GM18520 (cell line): ENCODE data around the gene ULK4.
"Not testable (repeated sequence)": the region's sequence is repeated elsewhere in the genome, so short reads cannot be mapped to it uniquely, and the experiment has no call there.

Experiments used
- ATAC-seq: cut with Tn5 transposase; IDR thresholded peaks from one replicate; pipeline ENCODE4 v1.9.1; 2021; ENCODE audit not compliant: unreplicated experiment

The ULK4 gene

DNA sequence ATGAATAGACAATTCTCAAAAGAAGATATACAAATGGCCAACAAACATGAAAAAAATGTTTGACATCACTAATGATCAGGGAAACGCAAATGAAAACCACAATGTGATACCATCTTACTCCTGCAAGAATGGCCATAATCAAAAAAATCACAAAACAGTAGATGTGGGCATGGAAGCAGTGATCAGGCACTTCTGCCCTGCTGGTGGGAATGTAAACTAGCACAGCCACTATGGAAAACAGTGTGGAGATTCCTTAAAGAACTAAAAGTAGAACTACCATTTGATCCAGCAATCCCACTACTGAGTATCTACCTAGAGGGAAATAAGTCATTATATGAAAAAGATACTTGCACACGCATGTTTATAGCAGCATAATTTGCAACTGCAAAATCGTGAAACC is 677.0 kb downstream of the ULK4 start:
- not testable (repeated sequence) for ATAC-seq

DNA sequence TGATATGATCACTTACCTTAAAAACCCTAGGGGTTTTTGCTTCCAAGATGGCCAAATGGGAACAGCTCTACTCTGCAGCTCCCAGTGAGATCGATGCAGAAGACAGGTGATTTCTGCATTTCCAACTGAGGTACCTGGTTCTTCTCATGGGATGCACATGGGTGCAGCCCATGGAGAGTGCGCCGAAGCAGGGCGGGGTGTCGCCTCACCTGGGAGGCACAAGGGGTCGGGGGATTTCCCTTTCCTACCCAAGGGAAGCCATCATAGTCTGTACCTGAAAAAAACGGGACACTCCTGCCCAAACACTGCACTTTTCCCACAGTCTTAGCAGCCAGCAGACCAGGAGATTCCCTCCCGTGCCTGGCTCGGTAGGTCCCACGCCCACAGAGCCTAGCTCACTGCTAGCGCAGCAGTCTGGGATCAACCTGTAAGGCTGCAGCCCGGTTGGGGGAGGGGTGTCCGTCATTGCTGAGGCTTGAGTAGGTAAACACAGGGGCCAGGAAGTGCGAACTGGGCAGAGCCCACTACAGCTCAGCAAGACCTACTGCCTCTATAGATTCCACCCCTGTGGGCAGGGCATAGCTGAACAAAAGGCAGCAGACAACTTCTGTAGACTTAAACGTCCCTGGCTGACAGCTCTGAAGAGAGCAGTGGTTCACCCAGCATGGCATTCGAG is 684.0 kb downstream of the ULK4 start:
- ATAC-seq: no peak

DNA sequence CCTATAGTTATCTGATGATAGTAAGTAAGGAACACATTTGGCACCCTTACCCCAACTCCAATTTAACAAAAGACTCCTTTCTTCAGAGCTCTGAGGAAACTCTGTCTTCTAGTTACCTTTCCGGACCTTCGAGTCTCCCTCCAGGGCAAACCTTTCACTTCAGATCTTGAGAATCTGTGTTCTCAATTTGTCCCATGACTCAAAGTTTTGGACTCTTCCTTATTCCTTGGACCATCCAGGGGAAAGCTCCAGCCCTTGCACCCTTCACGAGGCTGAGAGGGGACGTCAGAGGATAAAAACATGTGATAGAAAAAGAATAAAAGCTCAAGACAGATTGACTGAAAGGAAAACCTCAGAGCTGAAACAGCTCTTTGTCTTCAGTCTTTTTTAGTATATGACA is 685.7 kb downstream of the ULK4 start:
- no peak for ATAC-seq

DNA sequence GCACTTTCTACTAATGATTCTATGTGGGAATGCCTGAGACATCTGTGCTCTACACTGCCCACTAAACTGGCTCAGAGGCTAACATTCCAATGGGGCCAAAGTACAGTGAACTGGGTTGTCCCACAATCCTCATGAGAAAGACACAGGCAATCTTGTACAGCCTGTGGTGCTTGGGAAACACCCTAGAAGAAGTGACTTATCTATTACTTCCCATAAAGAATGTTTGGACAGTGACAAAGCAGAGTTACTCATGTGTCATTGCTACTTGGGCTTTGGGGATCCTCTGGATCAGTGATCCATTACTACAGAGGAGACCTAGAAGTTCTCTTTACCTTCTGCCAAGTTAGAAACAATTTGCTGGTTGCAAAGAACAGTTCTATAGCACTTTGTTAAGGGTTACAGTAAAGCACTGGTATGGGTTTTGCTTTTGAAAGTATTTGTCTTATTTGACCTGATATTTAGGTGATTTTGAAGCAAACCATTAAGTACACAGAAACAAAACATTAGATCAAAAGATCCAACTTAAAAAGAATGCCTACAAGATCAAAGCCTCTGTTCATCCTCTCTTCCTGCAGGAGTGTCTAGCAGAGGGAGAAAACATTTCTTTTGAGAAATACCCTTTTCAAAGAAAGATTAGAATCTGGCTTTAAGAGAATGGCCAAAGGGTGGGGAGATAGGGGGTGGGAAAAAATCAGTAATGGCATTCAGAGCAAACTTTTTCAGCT is 686.8 kb downstream of the ULK4 start:
- no peak for ATAC-seq

DNA sequence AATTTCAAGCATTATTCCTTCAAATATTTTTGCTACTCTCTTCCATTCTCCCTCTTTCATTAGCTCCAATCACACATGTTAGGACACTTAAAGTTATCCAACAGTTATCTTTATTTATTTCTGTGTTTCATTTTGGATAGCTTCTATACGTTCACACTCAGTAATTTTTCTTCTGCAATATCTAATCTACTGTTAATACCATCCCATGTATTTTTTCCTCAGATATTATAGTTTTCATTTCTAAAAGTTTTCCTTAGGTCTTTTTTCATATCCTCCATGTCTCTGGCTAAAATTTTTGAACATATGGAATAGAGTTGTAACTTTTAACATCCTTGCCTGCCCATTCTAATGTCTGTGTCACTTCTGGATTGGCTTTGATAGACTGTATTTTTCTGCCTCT is 689.2 kb downstream of the ULK4 start:
- no peak for ATAC-seq

DNA sequence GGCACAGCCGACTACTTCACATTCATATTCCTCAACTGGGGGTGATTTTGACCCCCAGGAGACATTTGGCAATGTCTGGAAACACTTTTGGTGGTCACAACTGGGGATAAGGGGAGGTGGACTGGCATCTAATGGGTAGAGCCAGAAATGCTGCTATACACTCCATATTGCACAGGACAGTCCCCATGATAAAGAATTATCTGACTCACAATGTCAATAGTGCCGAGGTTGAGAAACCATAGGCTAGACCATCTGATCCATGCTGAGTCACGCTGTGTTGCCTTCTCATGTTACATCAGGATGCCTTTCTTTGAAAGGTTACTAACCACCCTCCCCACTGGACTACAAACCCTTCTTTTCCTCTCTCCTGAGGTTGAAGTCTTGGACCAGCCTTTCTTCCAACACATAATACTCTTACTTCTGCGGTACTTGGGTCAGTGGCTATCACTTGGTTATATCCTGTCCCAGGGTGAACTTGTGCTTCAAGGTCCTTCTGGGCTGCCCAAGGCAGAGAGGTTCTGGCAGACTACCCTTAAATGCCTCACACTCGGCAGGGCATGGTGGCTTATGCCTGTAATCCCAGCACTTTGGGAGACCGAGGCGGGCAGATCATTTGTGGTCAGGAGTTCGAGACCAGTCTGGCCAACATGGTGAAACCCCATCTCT is 693.8 kb downstream of the ULK4 start:
- no peak for ATAC-seq

DNA sequence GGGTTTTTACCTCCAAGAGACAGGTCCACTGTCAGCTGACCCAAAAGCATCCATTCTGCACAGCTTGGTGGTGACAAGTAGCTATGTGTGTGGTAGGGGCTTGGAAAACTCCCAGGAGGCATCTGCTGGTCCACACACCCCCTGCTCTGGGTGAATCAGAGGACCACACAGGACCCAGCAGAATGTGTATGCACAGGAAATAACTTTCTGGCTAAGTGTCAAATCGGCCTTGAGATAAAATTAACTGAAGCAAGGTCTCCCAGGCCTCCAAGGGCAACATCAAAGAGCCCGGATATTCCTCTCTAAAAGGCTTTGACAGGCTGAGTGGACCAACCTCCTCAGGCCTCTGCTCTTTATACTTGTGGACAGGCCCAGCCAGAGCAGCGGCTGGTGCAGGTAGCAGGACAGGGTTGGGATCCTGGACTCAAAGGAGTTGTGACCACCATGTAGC is 696.1 kb downstream of the ULK4 start:
- ATAC-seq: no peak

DNA sequence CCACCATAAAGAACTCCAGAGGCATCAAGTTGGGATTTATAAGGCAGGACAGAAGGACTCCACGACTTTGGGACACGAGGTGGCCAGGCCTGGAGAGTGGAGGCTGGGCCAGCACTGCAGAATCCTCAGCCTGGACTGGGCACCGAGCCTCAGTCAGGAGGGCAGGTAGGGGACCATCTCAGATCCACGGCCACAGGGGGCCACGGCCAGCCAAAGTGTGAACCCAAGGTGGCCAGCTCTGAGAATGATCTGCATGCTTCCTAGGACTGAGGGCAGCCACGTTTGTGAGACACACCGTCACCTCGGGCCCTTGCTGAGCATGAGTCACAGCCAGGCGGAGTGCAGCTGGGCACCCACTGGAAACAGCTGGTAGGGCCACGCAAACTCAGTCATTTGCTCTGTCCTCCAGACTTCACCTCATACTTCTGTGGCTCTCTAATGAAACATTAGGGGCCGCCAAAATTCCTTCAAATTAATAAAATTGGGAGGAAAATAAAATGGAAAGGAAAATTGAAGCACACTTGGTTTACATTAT is 696.8 kb downstream of the ULK4 start:
- no peak for ATAC-seq

DNA sequence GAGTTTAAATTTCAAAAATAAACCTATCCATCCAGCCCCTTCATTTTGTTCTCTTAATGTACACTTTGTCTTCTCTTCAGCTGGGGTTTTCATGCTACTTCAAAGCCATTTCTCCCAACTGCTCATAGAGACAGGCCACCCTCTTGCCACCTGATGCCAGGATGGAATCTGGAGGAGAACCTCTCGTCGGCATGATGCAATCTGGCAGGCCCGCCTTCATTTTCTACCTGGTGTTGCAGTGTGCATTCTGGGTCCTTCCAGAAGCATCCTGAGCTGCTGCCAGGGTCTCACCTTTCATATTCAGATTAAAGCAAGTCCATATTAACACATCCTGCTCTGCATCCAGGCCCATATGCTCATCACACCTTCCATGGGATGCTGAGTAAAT is 701.8 kb downstream of the ULK4 start:
- ATAC-seq: no peak

DNA sequence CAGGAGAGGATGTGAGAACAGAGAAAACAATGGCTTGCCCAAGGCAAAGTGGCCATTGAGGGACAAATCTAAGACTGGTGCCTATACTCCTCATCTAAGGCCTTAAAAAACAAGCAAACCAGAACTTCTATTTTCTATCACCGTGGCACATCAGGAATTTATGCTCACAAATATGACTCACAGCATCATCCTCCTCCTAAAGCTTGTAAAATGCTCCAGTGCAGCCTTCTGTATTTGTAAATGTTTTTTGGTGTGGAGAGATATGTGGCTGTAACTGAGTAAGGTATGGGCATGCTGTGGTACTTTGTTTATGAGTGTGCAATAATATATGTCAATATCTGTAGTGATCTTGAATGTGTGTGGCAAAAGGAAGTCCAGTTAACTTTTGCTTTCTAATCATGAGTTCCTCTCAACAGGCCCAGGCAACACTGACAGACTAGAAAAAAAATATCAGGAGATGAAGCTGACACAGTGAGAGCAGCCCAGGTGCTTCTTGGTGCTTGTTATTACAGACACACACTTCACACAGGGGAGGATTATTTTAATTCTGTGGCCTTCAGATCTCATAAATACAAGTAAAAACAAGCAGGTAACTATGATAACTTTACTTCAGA is 702.3 kb downstream of the ULK4 start:
- ATAC-seq: no peak

DNA sequence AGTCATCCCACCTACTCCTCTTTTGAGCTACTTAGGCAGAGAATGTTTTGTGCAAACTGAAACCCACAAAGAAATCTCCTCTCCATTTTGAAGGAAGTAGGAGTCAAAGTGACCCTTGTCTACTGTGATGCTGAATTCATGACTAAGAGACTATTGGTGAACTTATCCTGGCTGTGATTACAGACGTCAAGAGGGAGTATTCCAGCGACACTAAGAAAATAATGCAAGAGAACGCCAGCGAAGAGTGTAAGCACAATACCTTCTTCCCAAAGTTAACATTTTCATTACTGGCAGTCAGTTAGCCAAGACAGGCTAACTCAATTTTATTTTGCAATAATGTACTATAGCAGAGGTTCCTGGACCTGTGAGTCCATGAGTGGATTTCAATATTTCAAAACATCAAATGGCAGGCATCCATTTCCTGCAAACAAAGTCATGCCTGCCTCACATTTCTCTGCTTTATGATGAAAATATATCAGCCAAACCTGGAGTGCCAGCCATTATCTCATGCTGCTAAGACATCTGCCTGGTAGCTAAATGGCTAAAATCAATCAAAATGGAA is 703.6 kb downstream of the ULK4 start:
- no peak for ATAC-seq

DNA sequence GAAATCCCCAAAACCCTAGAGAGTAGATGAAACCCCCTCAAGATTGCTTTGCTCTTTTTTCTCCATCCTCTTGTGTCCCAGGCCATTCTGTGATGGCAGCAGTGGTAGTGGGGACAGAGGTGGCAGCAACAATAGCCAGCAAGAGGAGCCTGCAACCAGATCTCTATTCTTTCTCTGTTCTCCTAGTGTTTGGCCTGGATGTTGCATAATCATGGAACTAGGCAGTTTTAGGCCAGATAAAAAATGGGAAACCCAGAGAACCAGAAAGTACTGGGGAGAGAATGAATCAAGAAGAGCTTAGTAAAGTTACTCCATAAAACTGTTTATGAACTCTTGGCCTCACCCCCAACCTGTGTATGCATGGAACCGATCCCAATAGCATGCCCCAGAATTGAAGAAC is 710.3 kb downstream of the ULK4 start:
- no peak for ATAC-seq

DNA sequence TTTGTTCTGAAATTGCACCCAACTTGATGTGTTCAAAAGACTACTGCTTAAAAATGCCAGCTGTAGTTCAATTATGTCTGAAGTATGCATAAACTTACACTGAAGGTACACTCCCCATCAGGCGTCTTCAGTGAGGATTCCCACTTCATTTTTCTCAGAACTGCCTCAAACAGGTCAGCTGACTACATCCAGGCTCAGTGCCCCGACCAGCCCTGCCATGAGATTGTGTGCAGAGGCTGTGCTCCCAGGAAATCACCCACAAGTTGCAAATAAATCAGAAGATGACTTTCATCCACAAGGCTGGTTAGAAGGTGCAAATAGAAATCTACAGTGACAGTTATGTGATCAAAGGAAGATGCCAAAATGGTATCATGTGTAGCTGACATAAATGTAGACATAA is 711.1 kb downstream of the ULK4 start:
- ATAC-seq: no peak

DNA sequence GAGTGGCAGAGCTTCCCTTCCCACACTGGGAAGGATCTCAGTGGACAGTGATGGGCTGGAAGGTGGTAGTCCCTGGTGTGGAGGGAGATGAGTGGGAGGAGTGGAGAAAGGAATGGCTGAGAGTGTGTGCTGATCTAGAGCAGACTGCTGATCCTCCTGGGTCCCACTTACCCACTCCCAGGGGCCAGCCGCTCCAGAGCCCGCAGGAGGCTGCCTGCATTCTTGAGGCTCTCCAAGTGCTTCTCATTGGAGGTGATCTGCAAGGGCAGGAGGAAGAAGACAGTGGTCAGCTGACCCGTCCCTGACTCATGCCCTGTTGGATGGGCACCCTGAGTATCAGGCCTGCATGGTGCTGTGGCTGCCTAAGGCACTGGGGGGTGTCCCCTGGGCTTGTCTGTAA is 712.6 kb downstream of the ULK4 start:
- no peak for ATAC-seq

DNA sequence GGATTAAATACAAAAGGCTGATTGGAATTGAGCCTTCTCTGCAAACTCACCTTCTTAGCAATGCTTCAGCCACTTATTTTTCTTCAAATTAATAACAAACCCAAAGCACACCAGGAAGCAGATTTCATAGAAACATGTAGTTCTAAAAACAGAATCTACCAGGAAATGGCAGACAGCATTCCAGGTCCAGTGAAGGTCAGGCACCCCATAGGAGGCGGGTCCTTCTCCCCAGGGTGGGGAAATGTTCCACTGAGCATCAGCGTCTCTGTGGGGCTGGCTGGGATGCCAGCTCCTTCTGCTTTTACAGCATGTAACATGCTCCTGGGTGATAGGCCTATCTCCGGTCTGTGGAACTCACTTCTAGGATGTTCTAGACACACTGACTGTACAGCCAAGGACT is 713.4 kb downstream of the ULK4 start:
- no peak for ATAC-seq

DNA sequence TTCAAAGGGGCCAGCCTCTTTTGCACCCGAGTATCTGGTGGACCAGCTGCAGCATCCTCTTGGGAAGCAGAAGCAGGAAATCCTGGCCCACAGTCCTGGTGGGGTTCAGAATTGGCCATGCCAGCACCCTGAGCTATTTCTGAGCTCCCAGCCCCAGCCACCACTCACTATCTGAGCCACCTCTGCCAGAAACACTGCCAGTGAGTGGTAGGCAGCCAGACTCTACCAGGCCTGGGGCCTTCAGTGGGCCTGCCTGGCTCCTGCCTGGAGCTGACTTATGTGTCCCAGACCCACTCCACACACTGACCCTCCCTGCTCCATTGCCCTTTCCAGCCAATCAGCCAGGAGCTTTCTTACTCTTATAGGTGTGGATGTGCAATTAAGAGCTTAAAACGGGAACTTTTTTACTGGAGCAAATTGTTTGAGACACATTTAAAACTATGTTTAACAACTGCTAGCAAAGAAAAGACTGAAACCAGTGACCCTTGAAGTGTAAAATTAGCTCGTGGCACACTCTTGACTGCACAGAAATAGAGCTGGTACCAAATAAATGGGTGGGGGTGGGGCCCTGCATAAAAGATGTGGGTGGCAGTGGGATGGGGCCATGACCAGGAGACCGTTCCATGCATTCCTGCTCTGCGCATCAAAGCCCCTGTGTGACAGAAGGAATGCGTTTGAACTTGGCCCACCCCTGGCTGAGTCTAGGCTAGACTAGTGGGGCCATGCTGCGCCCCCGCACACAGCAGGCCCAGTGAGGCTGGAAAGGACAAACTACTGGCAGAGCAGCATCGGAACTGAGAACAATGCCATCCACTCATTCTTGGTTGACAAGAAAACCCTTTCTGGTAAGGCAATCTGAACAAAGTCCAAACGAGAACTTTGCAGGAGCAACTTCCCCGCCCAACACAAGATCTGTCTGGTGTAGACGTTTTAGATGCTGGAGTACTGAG is 714.6 kb downstream of the ULK4 start:
- ATAC-seq: no peak

DNA sequence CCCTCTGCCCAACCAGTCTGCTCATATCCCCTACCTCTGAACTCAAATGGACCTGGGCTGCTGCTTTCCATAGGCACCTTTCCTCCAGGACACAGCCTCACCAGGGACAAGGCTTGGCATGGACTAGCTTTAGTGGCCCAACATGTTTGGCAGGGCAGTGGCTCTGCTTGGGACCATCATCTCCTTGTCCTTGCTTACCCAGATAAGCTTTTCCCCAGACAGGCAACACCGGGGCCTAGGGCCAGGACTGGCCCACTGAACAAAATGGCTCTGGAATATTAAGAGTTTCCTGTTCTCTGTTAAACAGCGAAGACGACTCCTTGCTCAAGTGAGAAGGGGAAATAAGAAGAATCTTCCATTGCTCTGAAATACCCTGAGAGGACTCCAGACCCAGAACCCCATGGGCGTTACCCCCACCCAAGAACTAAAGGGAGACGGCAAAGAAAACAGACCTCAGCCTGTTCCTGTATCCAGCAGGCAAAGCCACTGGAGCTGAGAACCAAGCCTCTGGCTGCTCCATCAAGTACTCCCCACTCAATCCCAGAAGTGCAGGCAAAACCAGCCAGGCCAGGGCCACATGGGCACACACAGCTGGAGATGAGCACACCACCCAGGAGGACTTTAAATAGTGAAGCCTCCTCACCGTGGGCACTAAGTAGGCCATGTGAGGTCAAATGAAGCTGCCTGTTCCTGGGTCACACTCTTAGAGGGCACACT is 717.1 kb downstream of the ULK4 start:
- ATAC-seq: no peak

DNA sequence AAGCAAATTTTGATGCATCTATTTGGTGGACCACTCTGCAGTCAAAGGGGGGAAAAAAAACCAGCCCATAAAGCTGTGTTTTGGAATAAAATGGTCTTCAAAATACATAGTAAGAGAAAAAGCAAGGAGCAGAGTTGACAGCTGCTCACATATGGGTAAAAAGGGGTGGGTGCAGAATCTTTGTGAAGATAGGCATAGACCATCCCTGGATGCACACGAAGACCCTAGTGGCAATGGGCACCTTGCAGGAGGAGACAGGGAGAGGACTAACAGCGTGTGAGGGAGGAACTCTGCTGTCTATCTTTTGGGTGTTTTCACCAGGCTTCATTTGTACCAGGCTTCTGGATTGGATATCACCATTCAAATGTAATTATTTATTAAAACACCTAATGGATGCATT is 718.7 kb downstream of the ULK4 start:
- no peak for ATAC-seq

DNA sequence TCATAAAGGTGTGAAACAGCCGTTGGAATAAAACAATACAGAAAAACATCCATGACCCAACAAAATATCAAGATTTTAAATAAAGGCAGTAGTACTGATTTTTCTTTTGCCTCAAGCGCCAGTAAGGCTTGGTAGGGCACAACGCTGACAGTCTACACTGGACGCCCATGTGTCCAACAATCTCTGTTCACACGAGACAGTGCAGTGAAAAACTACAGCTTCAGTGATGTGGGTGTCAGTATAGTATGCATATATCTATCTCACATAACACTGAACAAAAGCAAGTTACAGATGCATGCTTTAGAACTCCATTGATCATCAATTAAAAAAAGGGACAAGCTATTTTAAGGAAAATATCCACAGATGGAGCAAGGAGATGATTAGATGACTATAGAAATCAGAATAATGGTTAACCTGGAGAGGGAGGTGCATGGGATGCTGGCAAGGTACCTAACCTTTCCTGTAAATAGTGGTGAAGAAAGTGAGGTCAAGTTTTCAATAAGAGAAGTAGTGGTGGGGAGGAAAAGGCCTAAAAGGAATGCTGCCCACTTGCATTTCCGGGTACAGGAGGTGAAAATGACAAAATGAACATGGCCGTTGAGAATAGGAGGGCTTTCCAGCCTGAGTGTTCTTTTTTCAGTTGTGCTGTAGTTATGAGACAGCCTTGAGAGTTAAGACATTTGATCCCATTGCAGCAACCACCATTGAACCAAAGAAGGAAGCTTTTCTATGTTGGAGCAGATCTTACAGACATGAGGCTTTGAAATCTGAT is 719.9 kb downstream of the ULK4 start:
- no peak for ATAC-seq
